ENCODE results near the gene IPPK.

Gene IPPK

GRCh38 chr9:92564504-92564903 is 105.4 kb downstream of the IPPK start:
- DNase-seq (ENCODE audit: low read depth), result no peak
- TF ChIP-seq CTCF (IDR thresholded peaks at IDR 0.05; ENCODE audit: low read depth, low read length, missing control alignments), result no peak
- no peak overlapping the region for H3K4me3 ChIP-seq (ENCODE audit: low read depth, low read length)
